ENCODE results near the gene HOXA3. TPM values are rescaled to one million over a fixed set of nuclear protein-coding genes. Genes with fewer than 3 reads are reported as not detected.
A peak's percentile ranks its signal among the peaks of the same experiment; 100 is the strongest.

HOXA3 gene
- total and polyA plus RNA-seq, 10 of the 15 experiments (the other 5 are each of a cell fraction or from before 2014, with no cell fraction given), result 0.05 TPM; not detected in 9

DNA sequence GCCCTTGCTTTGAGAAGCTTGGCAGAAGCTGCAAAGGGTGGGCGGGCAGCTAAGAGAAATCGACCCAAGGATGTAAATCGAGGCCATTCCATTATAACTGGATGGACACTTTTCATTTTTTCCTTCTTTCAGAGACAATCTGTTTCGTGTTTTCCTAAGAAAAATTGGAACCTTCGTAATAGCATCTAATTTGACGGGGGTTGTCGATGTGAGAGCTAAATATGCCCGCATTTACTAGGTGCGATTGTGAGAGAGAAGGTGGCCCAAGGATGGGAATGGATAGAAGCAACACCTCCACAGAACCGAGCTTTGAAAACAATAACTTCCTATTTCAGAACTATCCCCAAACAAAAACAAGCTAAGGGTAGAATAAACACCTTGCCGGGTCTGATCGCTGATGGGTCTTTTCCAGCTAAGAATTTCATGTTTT, 21.0 kb downstream of the HOXA3 start (continued):
- no peak for TF ChIP-seq BMI1 (IDR thresholded peaks at IDR 0.05; ENCODE audit: borderline replicate concordance)
- no peak for TF ChIP-seq ZNF384 (IDR thresholded peaks at IDR 0.05; ENCODE audit: borderline replicate concordance, low read depth, low read length)
- no peak for TF ChIP-seq YBX1 (IDR thresholded peaks at IDR 0.05)
- no peak for TF ChIP-seq KAT2A (conservative IDR thresholded peaks at IDR 0.05; ENCODE audit: control insufficient read depth, low read depth, low read length)
- TF ChIP-seq, protein P1, sequence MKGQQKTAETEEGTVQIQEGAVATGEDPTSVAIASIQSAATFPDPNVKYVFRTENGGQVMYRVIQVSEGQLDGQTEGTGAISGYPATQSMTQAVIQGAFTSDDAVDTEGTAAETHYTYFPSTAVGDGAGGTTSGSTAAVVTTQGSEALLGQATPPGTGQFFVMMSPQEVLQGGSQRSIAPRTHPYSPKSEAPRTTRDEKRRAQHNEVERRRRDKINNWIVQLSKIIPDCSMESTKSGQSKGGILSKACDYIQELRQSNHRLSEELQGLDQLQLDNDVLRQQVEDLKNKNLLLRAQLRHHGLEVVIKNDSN (IDR thresholded peaks at IDR 0.05; ENCODE audit: borderline replicate concordance, extremely low read length, insufficient read depth, low read depth, low read length), result no peak
- no peak for TF ChIP-seq NBN (IDR thresholded peaks at IDR 0.05)

DNA sequence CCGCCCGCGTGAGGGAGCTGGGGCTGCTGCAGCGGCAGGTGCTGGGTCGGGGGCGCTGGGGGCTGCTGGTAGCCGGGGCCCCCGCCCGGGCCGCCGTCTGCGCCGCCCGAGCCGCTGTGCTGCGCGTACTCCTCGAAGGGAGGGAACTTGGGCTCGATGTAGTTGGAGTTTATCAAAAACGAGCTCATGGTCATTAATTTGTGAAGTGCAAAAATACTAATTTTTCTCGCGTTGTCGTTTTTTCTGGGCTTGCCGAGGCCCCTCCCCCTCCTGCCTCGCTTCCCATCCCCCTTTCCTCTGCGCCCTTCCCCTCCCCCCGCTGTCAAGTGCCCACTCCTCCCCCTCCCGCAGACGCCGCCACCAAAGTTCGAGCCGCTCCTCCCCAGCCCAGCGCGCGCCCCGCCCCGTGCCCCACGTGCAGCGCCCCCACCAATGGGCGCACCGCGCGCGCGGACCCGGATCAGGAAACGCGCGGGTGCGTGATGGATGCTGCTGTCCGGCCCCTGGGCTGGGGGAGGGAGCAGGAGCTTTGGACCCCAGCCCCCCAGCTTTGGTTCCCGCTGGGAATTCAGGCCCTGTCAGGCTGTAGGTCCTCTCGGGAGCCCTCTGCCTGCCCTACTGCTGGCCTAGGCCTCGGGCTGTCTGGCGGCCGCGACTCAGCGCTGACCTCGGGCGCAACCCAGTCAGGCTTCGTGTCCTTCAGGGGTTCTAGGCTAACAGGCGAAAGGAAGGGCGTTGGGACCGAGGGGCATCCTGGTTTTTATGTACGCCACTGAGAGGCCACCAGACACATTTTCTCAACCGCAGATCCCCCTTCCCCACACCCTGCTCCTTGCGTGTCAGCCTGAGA, 21.6 kb downstream of the HOXA3 start, which contains the start of gene HOXA4:
Gene HOXA4, minus strand, starts transcription at position 218 of the 850 bp plus-strand sequence. Its CDS starts 24 bp downstream, at position 194.
- POLR2A ChIA-PET, result no interaction called here
- H2AFZ ChIP-seq (ENCODE audit: control insufficient read depth, low read depth, low read length), result peak within 1 kb of the TSS; percentile 75
- no peaks in the 10 kb centered on the region; the same call in 1 of the 2 replicates for H3K4me1 ChIP-seq (ENCODE audit: control insufficient read depth, insufficient read depth, low read length)
- peak within 1 kb of the TSS; percentile 22; the same call in 1 of the 2 replicates for H3K4me2 ChIP-seq (ENCODE audit: control insufficient read depth, insufficient read depth)
- in situ Hi-C loops (cut with MboI), result no loop called here
- H3K4me3 ChIP-seq, result no peak within 1 kb of the TSS; the same call in 1 of the 2 replicates
- H3K9me3 ChIP-seq (replicated peaks; ENCODE audit: control insufficient read depth, insufficient read depth, low read length), result no peaks in the 10 kb centered on the region; the same call in 2 of the 3 replicates
- no peaks in the 10 kb centered on the region for H3K79me2 ChIP-seq (ENCODE audit: control insufficient read depth, insufficient read depth, low read length)
- SMC1A ChIA-PET (ENCODE audit: uncharacterized antibody, unreplicated experiment), result interaction anchor here (1.1 to 1.2 kb wide), 2 partner anchors 9 to 47 kb away, joined by 3 read pairs; no protein-coding TSS in a partner anchor
- BruUV-seq (replicated peaks), result no TSS peak
- no peak for FAIRE-seq
- CTCF ChIA-PET, result interaction anchor here (1.1 kb wide), 1 partner anchor 449 kb away, joined by 3 read pairs; no protein-coding TSS in a partner anchor
- no peaks in the 10 kb centered on the region for H4K20me1 ChIP-seq (ENCODE audit: control insufficient read depth, insufficient read depth)
- intact Hi-C loops (cut with micrococcal nuclease; ENCODE audit: unreplicated experiment), result no loop called here
- TF ChIP-seq, protein P2, sequence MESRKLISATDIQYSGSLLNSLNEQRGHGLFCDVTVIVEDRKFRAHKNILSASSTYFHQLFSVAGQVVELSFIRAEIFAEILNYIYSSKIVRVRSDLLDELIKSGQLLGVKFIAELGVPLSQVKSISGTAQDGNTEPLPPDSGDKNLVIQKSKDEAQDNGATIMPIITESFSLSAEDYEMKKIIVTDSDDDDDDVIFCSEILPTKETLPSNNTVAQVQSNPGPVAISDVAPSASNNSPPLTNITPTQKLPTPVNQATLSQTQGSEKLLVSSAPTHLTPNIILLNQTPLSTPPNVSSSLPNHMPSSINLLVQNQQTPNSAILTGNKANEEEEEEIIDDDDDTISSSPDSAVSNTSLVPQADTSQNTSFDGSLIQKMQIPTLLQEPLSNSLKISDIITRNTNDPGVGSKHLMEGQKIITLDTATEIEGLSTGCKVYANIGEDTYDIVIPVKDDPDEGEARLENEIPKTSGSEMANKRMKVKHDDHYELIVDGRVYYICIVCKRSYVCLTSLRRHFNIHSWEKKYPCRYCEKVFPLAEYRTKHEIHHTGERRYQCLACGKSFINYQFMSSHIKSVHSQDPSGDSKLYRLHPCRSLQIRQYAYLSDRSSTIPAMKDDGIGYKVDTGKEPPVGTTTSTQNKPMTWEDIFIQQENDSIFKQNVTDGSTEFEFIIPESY (IDR thresholded peaks at IDR 0.05), result no peak
- TF ChIP-seq ZNF24 (IDR thresholded peaks at IDR 0.05) (no peak), POLR2A (IDR thresholded peaks at IDR 0.05; ENCODE audit: low read depth, low read length) (peak; percentile 58), YY1 (IDR thresholded peaks at IDR 0.05; ENCODE audit: low read depth, low read length) (peak; percentile 15; the same call in 1 of the 2 replicates), TARDBP (IDR thresholded peaks at IDR 0.05; ENCODE audit: borderline replicate concordance) (no peak)
- TF ChIP-seq, protein P3, sequence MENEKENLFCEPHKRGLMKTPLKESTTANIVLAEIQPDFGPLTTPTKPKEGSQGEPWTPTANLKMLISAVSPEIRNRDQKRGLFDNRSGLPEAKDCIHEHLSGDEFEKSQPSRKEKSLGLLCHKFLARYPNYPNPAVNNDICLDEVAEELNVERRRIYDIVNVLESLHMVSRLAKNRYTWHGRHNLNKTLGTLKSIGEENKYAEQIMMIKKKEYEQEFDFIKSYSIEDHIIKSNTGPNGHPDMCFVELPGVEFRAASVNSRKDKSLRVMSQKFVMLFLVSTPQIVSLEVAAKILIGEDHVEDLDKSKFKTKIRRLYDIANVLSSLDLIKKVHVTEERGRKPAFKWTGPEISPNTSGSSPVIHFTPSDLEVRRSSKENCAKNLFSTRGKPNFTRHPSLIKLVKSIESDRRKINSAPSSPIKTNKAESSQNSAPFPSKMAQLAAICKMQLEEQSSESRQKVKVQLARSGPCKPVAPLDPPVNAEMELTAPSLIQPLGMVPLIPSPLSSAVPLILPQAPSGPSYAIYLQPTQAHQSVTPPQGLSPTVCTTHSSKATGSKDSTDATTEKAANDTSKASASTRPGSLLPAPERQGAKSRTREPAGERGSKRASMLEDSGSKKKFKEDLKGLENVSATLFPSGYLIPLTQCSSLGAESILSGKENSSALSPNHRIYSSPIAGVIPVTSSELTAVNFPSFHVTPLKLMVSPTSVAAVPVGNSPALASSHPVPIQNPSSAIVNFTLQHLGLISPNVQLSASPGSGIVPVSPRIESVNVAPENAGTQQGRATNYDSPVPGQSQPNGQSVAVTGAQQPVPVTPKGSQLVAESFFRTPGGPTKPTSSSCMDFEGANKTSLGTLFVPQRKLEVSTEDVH (IDR thresholded peaks at IDR 0.05; ENCODE audit: low read depth, partially characterized antibody), result no peak
- TF ChIP-seq, protein P1 (IDR thresholded peaks at IDR 0.05; ENCODE audit: borderline replicate concordance, extremely low read length, insufficient read depth, low read depth, low read length), result peak; percentile 96
- TF ChIP-seq, protein P4, sequence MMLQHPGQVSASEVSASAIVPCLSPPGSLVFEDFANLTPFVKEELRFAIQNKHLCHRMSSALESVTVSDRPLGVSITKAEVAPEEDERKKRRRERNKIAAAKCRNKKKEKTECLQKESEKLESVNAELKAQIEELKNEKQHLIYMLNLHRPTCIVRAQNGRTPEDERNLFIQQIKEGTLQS (IDR thresholded peaks at IDR 0.05; ENCODE audit: borderline replicate concordance, extremely low read depth, low read depth, low read length), result peak; percentile 68; the same call in 1 of the 2 replicates
- 25% methylated on average over 49 of the region's 67 CpGs for WGBS (ENCODE audit: insufficient coverage, insufficient replicate concordance, low lambda C conversion rate, missing lambda C conversion rate)
- no peak within 1 kb of the TSS for H3K27ac ChIP-seq (ENCODE audit: control insufficient read depth, insufficient read depth)
- no peak for ATAC-seq
- RAD21 ChIA-PET (ENCODE audit: unreplicated experiment), result interaction anchor here (0.6 to 0.7 kb wide), 2 partner anchors 20 to 33 kb away, joined by 3 read pairs; no protein-coding TSS in a partner anchor
- H3K27me3 ChIP-seq (replicated peaks in 1 of 2; ENCODE audit: control insufficient read depth in 2 of 2, insufficient read depth in 2 of 2, low read length in 1 of 2), result peaks cover under 1 to 2% of the 10 kb centered on the region in 2 experiments; a peak in 2 of 4 replicates
- H3K36me3 ChIP-seq (ENCODE audit: control insufficient read depth in 2 of 2, insufficient read depth in 2 of 2, low read length in 1 of 2), result no peaks in the 10 kb centered on the region
- H3K9ac ChIP-seq (ENCODE audit: control insufficient read depth, insufficient read depth, low read length), result no peak within 1 kb of the TSS
- DNase-seq (ENCODE audit: low read depth, low spot score), result no peak

Data from GM12878 (cell line).